ENCODE measurements around the gene PXYLP1.

Gene PXYLP1

GRCh38 chr3:141326123-141326522, 94.5 kb downstream of the PXYLP1 start:
- no peak for DNase-seq (ENCODE audit: low read depth)

- DNase-seq (ENCODE audit: low read depth) = no peak
Observed at GRCh38 chr3:141326626-141327025, 95.0 kb downstream of the PXYLP1 start.

- no peak for DNase-seq (ENCODE audit: low read depth)
Observed at GRCh38 chr3:141328286-141329166, 96.9 kb downstream of the PXYLP1 start.

GRCh38 chr3:141330235-141330634, 98.6 kb downstream of the PXYLP1 start:
- DNase-seq (ENCODE audit: low read depth) = no peak

GRCh38 chr3:141330718-141331376, 99.2 kb downstream of the PXYLP1 start:
- DNase-seq (ENCODE audit: low read depth) = no peak

- peak; percentile 88 for DNase-seq (ENCODE audit: low read depth)
Observed at GRCh38 chr3:141331377-141332318, 100.0 kb downstream of the PXYLP1 start.

GRCh38 chr3:141332416-141332815, 100.8 kb downstream of the PXYLP1 start:
- no peak for DNase-seq (ENCODE audit: low read depth)

GRCh38 chr3:141333836-141334626, 102.4 kb downstream of the PXYLP1 start:
- DNase-seq (ENCODE audit: low read depth) = no peak

- DNase-seq (ENCODE audit: low read depth) = no peak
Observed at GRCh38 chr3:141334627-141335250, 103.1 kb downstream of the PXYLP1 start.

- no peak for DNase-seq (ENCODE audit: low read depth)
Observed at GRCh38 chr3:141335531-141336061, 104.0 kb downstream of the PXYLP1 start.

- DNase-seq (ENCODE audit: low read depth) = peak; percentile 67
Observed at GRCh38 chr3:141336672-141337522, 105.3 kb downstream of the PXYLP1 start.

- no peak for DNase-seq (ENCODE audit: low read depth)
Observed at GRCh38 chr3:141337523-141337854, 105.9 kb downstream of the PXYLP1 start.

- no peak for DNase-seq (ENCODE audit: low read depth)
Observed at GRCh38 chr3:141337991-141338390, 106.4 kb downstream of the PXYLP1 start.

- peak; percentile 67 for DNase-seq (ENCODE audit: low read depth)
Observed at GRCh38 chr3:141338881-141339280, 107.3 kb downstream of the PXYLP1 start.

- no peak for DNase-seq (ENCODE audit: low read depth)
Observed at GRCh38 chr3:141341536-141341935, 109.9 kb downstream of the PXYLP1 start.

- DNase-seq (ENCODE audit: low read depth) = no peak
Observed at GRCh38 chr3:141342386-141342785, 110.8 kb downstream of the PXYLP1 start.

GRCh38 chr3:141343077-141343476, 111.5 kb downstream of the PXYLP1 start:
- no peak for DNase-seq (ENCODE audit: low read depth)

GRCh38 chr3:141343865-141344271, 112.2 kb downstream of the PXYLP1 start:
- DNase-seq (ENCODE audit: low read depth) = no peak
